ENCODE measurements around the gene VASP. TPM values are rescaled to one million over a fixed set of nuclear protein-coding genes. Genes with fewer than 3 reads are reported as not detected.
A peak's percentile ranks its signal among the peaks of the same experiment; 100 is the strongest.

Gene VASP
- total RNA-seq (2014; rRNA removed): 102 and 127 TPM in 2 replicates
- 73.3 TPM for polyA plus RNA-seq (2012)

DNA sequence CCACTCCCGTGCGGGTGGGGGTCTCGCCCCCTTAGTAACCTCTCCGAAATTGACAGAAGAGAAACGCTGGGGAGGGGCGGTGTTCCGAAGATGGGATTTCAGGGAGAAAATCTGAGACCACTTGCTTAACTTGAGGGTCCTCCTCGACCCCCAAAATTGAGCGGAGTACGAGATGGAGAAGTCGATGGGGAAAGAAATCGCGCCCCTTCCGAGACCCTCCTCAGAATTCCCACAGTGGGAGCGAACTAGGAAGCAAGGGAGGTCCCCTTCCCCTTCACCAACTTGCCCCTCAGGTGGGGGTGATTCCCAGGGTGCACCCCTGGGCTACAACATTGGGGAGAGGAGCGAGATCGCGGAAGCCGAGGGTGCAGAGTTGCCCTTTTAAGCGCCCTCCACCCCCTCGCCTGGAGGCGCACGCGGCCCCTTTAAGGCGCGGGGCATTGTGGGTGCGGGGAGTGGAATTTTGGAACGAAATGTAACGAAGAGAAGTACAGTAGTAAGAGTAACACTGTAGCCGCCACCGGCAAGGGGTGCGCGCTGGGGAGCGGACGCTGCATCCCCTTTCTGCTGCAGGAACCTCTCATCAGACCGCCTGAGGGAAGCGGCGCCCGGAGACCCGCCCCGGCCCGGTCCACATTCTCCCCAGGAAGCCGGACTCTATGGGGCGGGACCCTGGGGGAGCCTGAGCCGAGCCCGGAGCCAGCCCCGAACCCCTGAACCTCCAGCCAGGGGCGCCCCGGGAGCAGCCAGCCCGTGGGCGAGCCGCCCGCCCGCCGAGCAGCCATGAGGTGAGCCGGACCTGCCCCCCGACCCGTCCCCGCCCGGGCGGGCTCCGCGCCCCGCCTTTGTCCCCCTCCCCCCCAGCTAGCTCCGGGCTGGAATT, at the start of gene VASP:
TSS of gene VASP (plus strand) at position 491 of the 883 bp plus-strand sequence. CDS start at position 784, 293 bp downstream.
- DNase-seq (ENCODE audit: low read depth): peak; percentile 82

DNA sequence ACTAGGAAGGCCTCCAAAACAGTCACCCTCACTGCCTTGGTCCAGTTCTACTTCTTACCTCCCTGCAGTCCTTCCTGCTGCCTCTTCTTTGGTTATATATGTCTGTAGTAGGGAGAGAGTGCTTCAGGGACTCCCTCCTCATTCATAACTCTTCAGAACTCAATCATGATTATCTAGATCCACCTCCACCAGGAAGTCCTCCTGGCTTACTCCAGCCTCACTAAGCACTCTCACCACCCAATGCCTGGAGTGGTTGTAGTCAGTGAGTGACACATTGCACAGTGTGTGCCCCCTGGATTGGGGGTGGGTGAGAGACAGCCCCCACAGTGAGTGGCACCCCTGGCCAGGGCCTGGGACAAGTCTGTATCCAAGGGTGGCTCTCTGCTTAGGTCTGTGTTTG, 49.5 kb upstream of the VASP start:
- no peak for DNase-seq (ENCODE audit: low read depth)

DNA sequence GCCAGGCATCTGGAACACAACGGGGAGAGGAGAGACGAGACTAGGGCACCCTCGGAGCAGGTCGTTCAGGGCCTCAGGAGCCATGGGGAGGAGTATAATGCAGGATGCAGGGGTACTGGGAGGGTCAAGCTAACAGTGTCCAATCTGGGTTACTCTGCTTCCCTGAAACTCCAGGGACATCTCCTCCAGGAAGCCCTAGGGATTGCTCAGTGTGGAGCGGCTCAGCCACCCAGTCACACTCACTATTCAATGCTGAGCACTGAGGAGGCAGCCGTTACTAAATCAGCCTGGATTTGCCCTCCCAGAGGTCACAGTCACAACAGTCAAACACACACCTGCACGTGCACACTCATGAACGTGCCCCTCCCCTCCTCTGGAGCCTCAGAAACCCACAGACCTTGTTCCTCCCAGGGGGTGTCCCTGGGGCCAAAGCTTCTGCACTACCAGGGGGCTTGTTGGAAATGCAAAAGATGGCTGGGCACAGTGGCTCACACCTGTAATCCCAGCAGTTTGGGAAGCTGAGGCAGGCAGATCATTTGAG, 46.4 kb upstream of the VASP start:
- DNase-seq (ENCODE audit: low read depth): no peak

DNA sequence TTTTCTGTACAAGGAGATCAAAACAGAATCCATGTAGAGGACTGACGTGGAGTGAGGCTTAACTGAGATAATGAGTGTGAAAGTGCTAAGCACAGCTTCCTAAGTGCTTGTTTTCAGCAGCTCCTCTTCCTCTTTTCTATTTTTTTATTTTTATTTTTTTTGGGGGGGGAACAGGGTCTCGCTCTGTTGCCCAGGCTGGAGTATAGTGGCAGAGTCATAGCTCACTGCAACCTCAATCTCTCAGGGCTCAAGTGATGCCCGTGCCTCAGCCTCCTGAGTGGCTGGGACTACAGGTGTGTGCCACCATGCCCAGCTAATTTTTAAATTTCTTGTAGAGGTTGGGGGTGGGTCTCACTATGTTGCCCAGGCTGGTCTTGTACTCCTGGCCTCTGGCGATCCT, 45.1 kb upstream of the VASP start:
- no peak for DNase-seq (ENCODE audit: low read depth)

DNA sequence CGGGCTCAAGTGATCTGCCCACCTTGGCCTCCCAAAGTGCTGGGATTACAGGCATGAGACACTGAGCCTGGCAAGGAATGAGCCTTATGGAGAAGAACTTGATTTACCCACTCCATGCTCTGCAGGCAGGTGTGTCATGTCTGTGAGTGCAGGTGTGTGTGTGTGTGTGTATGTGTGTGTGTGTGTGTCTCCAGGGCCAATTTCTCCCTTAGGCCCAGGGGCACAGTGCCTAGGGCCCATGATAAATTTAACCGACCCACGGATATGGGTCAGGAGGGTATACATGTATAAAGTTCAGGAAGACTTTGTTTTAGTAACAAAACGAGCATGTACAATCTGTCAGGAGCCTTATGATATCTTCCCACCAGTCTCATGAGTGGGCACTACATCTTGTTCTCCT, 44.0 kb upstream of the VASP start:
- DNase-seq (ENCODE audit: low read depth): no peak

DNA sequence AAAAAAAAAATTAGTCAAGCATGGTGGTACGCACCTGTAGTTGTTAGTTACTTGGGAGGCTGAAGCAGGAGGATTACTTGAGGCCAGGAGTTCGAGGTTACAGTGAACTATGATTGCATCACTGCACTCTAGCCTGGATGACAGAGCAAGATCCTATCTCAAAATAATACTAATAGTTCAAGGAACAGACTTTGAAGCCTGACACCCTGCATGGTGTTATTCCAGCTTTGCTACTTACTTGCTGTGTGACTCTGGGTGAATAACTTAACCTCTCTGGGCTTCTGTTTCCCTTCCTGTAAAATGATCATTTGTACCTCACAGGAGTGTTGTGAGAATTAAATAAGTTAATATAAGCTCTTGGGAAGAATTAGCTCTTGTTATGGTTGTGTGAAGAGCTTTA, 43.0 kb upstream of the VASP start:
- DNase-seq (ENCODE audit: low read depth): no peak

DNA sequence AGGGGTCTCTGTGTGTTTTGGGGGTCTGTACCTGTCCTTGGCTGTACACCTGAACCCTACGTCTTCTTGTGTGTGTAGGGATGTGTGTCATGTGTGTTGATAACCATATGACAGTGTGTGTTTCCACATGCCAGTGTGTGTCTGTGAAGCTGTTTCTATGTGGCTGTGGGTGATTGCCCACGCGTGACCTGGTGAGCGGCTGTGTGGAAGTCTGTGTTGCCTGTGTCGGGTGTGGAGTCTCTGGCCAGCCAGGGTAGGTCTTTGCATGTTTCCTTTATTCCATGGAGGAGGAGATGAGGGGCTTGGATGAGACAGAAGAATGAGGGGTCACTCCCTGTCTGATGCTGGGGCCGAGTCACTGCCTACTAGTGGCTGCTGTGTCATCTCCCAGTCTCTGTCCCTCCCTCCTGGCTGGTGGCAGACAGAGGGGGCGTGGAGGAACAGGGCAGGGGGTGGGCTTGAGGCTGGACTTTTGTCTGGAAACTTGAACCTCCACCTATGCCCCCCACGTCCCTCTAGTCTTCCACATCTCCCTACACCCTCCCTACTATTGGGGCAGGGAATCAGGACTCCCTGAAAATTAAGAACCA, 42.3 kb upstream of the VASP start:
- no peak for DNase-seq (ENCODE audit: low read depth)

DNA sequence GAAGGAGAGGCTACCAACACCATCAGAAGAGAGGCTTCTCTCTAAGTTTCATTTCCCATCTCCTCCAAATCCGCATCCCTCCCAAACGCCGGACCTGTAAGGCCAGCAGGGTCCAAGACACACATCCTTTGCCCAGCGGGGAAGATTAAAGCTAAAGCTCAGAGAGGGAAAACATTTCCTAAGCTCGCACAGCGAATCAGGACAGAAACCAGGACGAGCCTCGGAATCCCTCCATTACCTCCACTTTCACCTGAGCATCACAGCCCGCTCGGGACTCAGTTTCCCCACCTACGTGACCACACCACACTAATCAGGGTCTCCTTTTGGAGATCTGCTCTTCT, 40.2 kb upstream of the VASP start:
- no peak for DNase-seq (ENCODE audit: low read depth)

DNA sequence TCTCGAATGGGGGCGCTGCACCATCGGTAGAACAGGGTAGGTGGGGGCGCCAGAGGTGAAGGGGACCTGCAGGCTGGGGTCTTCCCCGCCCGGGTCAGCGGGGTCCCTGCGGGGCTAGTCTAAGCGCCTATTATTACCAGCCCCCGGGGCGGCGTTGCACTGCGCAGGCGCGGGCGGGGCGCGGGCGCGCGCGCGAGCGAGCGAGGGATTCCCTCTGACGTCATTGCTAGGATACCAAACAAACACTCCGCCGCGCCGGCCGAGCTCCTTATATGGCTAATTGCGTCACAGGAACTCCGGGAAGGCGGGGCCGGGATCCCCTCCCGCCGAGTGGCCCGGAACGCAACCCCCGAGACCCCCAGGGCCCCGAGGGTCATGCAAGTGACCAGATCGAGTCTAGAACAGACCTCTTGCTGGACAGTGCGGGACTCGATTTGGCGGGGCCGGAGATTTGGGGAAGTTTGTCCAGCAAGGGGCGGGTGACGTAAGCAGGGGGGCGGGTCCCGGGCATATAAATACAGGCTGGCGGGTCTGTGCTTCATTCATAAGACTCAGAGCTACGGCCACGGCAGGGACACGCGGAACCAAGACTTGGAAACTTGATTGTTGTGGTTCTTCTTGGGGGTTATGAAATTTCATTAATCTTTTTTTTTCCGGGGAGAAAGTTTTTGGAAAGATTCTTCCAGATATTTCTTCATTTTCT, 39.7 kb upstream of the VASP start, which contains the start of gene FOSB:
TSS of gene FOSB (plus strand) at position 541 of the 703 bp plus-strand sequence. CDS start 591 bp downstream, outside the sequence.
- DNase-seq (ENCODE audit: low read depth): peak; percentile 91

DNA sequence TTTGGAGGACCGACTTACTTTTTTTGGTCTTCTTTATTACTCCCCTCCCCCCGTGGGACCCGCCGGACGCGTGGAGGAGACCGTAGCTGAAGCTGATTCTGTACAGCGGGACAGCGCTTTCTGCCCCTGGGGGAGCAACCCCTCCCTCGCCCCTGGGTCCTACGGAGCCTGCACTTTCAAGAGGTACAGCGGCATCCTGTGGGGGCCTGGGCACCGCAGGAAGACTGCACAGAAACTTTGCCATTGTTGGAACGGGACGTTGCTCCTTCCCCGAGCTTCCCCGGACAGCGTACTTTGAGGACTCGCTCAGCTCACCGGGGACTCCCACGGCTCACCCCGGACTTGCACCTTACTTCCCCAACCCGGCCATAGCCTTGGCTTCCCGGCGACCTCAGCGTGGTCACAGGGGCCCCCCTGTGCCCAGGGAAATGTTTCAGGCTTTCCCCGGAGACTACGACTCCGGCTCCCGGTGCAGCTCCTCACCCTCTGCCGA, 39.1 kb upstream of the VASP start:
- no peak for DNase-seq (ENCODE audit: low read depth)

DNA sequence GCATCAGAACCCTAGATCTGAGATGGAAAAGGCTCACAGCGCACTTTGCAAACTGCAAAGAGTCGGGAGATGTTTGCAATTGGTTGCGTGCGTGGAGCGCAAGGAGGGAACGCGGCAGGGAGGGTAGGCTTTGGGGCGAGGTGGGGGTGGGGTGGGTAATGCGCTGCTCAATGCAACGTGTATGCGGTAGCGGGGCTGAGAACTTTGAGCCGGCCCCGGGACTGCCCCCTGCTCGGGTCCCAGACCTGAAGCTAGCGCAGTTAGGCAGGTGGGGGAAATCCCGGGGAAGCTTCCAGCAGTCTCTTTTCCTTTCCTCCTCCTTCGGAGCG, 38.5 kb upstream of the VASP start:
- peak; percentile 24 for DNase-seq (ENCODE audit: low read depth)

DNA sequence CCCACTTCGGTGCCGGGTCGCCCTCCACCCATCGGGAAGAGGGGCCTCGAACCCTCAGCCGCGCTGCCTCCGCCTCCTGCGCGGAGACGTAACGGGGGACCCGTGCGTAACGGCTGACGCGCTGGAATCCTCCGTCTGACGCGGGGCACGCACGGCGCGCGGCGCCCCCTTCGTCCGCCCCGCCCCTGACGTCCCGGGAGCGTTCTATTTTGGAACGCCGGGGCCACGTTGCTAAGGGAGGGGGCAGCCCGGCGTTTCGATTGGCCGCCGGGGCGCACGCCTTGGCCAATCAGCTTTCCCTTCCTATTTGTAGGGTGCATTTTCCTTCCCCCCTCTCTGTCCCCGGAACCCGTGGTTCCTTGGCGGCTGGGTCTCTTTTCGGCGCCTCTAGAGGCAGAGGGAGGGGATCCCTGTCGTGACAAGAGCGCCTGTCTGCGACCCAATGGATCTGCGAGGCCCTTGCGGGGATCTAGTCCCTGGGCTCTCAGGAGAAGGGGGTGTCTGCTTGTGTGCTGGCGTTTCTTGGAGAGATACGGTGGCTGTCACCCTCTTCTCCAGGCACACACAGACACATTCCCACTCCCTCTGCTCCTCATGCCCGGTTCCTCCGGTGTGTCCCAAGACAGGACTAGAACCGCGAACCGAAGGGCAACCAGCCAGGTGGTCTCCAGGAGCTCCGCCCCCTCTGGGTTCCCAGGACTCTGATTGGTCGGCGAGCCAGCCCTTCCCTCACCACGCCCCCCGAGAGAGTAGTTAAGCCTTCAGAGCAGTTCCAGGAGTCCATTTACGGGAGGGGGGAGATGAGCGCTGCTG, 37.9 kb upstream of the VASP start:
- DNase-seq (ENCODE audit: low read depth): peak; percentile 94

DNA sequence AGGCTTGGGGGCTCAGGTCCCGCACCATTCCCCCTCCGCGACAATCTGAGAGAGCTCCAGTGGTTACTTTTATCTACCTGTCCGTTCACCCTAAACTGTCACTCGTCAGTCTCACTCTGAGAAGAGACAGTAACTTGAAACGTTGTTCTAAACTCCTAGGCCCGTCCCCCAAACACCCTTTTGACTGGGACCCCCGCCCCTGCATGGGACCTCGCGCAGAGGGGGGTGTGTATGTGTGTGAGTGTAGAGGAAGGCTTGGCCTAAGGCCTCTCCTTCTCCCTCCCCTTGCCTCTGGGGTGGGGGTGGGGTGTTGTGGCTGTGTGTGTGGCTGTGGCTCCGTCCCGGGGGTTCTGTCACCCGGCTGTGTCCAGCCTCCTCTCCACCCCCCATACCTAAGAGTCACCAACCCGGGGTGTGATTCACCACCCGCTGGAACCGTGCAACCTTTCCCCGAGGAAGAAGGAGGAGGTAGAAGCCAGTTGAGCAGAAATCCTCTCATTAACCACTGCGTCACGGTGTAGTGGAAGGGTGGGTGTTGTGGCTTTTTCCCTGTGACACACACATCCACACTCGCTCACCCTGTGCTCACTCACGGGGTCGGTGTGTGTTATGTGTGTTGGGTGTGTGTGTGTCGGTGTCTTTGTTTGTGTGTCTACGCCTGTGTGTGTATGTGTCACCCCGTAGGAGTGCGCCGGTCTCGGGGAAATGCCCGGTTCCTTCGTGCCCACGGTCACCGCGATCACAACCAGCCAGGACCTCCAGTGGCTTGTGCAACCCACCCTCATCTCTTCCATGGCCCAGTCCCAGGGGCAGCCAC, 37.1 kb upstream of the VASP start:
- DNase-seq (ENCODE audit: low read depth): no peak

DNA sequence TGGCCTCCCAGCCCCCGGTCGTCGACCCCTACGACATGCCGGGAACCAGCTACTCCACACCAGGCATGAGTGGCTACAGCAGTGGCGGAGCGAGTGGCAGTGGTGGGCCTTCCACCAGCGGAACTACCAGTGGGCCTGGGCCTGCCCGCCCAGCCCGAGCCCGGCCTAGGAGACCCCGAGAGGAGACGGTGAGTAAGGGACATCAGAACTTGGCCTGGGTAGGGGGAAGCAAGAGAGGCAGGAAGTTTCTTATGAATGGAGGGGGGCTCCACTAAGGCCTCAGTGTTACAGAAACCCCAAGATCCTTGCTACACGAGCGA, 36.6 kb upstream of the VASP start:
- no peak for DNase-seq (ENCODE audit: low read depth)

DNA sequence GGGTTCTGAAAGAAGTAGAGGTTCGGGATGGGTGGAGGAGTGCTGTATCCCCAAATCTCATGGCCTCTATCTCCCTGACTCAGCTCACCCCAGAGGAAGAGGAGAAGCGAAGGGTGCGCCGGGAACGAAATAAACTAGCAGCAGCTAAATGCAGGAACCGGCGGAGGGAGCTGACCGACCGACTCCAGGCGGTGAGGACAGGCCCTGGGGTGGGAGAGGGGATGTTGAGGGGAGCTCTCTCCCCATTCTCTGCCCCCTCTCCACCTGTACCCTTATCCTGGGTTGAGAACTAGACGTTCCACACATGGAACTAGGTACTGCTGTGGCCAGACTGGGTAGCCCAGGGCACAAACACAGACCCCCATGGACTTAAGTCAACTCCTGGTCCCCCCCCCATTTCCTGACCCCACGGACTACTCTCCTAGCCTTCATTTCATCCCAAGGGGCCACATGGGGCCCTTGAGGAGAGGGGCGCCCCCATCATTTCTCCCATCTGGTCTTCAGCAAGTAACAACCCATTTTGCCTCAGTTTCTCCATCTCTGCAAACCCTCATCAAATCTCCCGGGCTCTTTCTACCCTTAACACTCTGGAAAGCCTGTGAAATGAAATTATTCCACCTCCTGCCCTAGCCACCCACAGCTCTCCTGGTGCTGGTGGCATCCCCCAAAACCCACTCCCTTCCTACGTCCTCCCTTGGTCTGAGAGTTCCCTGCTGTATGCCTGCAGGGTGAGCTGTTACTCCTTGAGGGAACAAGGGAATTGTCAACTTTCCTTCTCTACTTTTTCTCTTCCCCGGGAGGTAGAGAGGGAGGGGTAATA, 36.0 kb upstream of the VASP start:
- no peak for DNase-seq (ENCODE audit: low read depth)

DNA sequence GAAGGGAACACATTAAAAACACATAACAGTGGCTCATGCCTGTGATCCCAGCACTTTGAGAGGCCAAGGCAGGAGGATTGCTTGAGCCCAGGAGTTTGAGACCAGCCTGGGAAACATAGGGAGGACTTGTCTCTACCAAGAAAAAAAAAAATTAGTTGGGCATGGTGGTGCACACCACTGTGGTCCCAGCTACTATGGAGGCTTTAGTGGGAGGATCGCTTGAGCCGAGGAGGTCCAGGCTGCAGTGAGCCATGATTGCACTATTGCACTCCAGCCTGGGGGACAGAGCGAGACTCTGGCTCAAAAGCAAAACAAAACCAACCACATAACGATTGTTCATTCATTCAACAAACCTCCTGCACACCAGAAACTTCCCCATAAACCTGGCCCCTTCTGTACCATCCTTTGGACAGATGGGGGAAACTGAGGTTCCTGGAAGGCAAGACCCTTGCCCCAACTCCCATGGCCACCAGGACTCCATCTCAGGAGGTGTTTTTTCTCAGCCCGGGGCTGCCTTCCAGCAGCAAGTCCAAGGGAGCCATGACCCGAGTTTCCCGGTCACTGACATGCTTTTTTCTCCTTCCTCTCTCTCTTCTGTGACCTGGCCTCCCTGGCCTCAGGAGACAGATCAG, 35.2 kb upstream of the VASP start:
- DNase-seq (ENCODE audit: low read depth): no peak

DNA sequence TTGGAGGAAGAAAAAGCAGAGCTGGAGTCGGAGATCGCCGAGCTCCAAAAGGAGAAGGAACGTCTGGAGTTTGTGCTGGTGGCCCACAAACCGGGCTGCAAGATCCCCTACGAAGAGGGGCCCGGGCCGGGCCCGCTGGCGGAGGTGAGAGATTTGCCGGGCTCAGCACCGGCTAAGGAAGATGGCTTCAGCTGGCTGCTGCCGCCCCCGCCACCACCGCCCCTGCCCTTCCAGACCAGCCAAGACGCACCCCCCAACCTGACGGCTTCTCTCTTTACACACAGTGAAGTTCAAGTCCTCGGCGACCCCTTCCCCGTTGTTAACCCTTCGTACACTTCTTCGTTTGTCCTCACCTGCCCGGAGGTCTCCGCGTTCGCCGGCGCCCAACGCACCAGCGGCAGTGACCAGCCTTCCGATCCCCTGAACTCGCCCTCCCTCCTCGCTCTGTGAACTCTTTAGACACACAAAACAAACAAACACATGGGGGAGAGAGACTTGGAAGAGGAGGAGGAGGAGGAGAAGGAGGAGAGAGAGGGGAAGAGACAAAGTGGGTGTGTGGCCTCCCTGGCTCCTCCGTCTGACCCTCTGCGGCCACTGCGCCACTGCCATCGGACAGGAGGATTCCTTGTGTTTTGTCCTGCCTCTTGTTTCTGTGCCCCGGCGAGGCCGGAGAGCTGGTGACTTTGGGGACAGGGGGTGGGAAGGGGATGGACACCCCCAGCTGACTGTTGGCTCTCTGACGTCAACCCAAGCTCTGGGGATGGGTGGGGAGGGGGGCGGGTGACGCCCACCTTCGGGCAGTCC, 34.5 kb upstream of the VASP start:
- DNase-seq (ENCODE audit: low read depth): no peak

DNA sequence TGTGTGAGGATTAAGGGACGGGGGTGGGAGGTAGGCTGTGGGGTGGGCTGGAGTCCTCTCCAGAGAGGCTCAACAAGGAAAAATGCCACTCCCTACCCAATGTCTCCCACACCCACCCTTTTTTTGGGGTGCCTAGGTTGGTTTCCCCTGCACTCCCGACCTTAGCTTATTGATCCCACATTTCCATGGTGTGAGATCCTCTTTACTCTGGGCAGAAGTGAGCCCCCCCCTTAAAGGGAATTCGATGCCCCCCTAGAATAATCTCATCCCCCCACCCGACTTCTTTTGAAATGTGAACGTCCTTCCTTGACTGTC, 34.0 kb upstream of the VASP start:
- no peak for DNase-seq (ENCODE audit: low read depth)
